ENCODE measurements around the gene MYOG.

Gene MYOG

GRCh38 chr1:203069030-203069747, 16.6 kb downstream of the MYOG start:
- DNase-seq: peak; percentile 28

GRCh38 chr1:203066965-203067364, 18.8 kb downstream of the MYOG start:
- no peak for DNase-seq

DNA sequence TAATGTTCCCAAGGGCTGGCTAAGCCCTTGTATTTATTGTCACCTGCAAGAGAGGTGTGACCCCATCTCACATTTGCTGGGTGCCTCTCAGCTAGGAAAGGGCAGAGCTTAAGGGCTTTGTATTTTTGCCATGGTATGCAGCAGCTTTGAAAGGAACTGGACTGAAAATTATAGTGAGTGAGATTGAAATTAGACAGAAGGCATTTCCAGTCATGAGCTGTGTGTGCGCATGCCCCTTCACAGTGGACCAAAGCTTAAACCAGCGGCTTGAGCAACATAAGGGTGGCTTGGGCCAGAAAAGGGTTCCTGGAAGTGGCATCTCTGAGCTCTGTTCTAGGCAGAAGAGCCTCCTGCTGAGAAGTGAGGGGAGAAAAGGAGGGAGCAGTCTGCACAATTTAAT, 19.8 kb downstream of the MYOG start:
- no peak for DNase-seq

GRCh38 chr1:203065191-203065590, 20.6 kb downstream of the MYOG start:
- no peak for DNase-seq

GRCh38 chr1:203063287-203063686, 22.5 kb downstream of the MYOG start:
- no peak for DNase-seq

GRCh38 chr1:203060115-203060514, 25.7 kb downstream of the MYOG start:
- no peak for DNase-seq

- no peak for DNase-seq
Observed at GRCh38 chr1:203059485-203059884, 26.3 kb downstream of the MYOG start.

- DNase-seq: no peak
Observed at GRCh38 chr1:203058676-203058935, 27.2 kb downstream of the MYOG start.

DNA sequence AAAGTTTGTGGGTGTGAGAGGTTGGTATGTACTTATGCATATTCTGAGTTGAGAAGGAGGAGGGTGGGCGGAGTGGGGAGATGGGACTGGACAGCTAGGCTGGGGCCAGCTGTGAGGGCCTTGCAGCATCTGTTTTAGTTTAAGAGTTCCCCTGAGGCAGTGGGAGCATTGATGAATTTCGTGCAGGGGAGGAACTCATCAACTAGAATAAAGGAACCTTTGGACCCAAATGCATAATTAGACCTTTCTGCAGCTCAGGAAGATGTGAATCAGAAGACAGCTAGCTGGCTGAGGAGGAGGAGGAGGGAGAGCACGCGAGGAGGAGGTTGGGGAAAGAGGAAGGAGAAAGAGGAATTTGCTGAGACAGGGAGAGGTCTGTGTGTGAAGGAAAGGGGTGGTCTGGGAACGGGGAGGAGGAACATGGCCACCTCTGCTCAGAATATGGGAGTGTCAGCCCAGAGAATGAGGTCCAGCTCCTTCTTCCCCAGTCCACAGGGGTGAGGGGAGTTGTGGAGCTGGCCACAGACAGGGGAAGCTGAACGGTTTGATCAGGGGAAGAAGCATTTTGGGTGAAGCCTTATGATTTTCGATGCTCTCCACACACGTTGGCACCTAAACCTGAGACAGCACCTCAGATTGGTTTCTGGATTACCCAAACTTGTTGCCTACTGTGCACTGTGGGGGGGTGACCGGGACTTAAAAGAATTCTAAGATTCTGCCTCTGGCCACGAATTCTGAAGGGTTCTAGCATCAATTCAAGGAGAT, 27.7 kb downstream of the MYOG start:
- DNase-seq: no peak

DNA sequence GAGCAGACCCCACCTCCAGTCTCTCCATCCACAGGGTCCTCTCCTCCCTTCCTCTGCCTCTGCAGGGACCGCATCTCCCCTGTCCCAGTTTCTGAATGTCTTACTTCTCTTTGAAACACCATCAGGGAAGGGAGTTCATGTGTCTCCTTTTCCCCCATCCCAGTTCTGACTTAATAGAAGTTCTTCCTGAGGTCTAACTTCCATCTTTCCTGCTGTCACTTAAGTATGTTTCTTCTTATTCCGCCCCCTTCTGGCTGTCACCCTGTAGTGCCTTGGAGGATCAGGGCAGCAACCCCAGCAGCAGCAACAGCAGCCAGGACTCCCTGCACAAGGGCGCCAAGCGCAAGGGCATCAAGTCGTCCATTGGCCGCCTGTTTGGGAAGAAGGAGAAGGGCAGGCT, 29.3 kb downstream of the MYOG start:
- no peak for DNase-seq

DNA sequence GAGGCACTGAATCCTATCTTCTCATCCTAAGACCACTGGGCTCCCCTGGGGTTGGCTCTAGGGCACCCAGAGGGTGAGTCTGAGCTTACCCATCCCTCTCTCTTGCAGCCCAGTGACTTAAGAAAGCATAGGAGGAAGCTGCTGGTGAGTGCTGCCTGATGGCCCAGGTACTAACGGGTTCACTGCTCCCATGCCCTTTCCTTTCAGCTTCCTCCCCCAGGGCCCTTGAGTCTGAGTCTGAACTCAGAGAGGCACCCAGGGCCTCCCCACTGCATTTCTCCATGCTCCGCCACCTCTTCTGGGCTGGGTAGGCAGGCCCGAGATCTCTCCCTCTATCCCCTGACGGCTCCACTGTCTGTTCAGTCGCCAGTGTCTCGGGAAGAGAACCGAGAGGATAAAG, 29.8 kb downstream of the MYOG start:
- no peak for DNase-seq

- peak; percentile 38 for DNase-seq
Observed at GRCh38 chr1:203055161-203055799, 30.5 kb downstream of the MYOG start.

- no peak for DNase-seq
Observed at GRCh38 chr1:203054642-203055041, 31.2 kb downstream of the MYOG start.

DNA sequence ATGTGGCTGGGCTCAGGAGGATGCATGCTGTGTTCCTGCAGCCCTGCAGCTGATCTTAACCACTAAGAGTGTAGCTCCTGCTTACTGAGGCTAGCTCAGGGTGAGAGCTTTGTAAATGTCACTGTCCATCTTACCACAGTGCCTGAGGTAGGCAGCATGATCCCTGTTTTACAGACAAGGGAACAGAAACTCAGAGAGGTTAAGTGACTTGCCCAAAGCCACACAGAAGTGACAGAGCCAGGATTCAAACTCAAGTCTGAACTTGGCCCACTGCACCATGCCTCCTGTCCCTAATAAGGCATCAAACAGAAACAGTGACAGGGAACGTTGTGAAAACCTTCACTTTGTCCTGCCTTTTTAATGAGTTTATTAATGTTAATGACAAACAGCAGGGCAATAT, 31.6 kb downstream of the MYOG start:
- no peak for DNase-seq

GRCh38 chr1:203052601-203053000, 33.2 kb downstream of the MYOG start:
- peak; percentile 58 for DNase-seq

- DNase-seq: peak; percentile 96
Observed at GRCh38 chr1:203051841-203052324, 33.9 kb downstream of the MYOG start.

DNA sequence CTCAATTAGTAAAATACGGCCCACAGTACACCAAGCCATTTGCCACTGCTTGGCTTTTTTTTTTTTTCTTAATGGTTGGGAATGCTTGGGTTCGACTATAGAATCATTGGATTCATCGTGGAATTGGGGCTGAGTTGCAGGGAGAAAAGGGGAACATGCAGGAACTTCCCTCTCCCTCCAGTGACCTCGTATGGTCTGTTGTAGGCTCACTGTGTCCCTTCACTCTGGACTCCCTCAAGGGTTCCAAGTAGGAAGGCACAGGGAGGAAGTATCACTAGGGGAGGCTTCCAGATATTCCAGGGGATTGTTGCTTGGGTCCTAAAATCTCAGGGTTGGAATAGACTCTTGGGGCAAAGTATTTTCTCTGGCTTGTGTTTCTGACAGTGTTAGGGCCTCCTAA, 35.0 kb downstream of the MYOG start:
- DNase-seq: no peak

DNA sequence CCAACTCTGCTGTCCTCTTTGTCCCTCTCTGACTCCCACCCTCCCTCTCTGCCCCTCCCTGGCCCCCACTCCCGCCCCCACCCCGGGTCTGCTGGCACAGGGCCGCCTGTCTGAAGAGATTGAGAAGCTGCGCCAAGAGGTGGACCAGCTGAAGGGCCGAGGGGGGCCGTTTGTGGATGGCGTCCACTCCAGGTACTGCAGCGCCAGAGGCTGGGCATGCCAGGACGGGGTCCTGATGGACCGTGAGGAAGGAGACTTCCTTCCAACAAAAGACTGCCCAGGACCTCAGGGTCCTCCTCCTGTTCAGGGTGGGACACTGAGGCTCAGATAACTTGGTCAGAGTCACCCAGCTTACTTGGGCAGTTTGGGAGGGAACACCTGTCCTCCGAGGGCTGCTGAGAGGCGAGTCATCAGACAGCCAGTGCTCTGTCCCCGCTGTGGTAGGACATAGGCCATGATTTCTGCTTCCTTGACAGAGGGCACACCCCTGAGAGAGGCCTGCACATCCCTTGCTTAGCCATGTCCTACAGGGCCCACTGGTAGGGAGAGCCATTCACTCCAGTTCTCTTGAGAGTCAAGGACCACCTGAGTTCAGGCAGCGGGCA, 36.1 kb downstream of the MYOG start:
- DNase-seq: no peak

DNA sequence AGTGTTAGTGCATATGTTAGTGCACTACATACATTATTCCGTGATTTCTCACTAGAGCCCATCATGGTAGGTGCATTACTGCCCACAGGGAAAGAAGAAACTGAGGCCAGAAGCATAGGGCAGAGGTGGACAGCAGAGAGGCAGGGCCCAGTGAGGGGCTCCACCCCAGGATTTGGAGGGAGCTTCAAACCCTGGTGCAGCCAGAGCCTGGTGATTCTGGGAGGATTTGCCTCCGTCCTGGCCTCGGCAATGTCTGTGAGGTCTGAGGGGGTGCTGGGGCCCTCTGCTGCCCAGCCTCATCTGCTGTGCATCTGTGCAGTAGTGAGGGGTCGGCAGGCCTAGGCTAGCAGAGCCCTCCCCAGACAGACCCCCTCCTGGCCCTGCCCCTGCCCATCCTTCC, 36.7 kb downstream of the MYOG start:
- no peak for DNase-seq

- DNase-seq: peak; percentile 81
Observed at GRCh38 chr1:203048555-203049051, 37.2 kb downstream of the MYOG start.

GRCh38 chr1:203048086-203048485, 37.7 kb downstream of the MYOG start:
- DNase-seq: no peak

GRCh38 chr1:203046984-203047630, 38.7 kb downstream of the MYOG start:
- no peak for DNase-seq

Measured in NCI-H82 (cell line).